ENCODE measurements around the gene P3H2.
"Not testable (repeated sequence)": the region's sequence is repeated elsewhere in the genome, so short reads cannot be mapped to it uniquely, and the experiment has no call there.

The P3H2 gene, protein sequence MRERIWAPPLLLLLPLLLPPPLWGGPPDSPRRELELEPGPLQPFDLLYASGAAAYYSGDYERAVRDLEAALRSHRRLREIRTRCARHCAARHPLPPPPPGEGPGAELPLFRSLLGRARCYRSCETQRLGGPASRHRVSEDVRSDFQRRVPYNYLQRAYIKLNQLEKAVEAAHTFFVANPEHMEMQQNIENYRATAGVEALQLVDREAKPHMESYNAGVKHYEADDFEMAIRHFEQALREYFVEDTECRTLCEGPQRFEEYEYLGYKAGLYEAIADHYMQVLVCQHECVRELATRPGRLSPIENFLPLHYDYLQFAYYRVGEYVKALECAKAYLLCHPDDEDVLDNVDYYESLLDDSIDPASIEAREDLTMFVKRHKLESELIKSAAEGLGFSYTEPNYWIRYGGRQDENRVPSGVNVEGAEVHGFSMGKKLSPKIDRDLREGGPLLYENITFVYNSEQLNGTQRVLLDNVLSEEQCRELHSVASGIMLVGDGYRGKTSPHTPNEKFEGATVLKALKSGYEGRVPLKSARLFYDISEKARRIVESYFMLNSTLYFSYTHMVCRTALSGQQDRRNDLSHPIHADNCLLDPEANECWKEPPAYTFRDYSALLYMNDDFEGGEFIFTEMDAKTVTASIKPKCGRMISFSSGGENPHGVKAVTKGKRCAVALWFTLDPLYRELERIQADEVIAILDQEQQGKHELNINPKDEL

DNA sequence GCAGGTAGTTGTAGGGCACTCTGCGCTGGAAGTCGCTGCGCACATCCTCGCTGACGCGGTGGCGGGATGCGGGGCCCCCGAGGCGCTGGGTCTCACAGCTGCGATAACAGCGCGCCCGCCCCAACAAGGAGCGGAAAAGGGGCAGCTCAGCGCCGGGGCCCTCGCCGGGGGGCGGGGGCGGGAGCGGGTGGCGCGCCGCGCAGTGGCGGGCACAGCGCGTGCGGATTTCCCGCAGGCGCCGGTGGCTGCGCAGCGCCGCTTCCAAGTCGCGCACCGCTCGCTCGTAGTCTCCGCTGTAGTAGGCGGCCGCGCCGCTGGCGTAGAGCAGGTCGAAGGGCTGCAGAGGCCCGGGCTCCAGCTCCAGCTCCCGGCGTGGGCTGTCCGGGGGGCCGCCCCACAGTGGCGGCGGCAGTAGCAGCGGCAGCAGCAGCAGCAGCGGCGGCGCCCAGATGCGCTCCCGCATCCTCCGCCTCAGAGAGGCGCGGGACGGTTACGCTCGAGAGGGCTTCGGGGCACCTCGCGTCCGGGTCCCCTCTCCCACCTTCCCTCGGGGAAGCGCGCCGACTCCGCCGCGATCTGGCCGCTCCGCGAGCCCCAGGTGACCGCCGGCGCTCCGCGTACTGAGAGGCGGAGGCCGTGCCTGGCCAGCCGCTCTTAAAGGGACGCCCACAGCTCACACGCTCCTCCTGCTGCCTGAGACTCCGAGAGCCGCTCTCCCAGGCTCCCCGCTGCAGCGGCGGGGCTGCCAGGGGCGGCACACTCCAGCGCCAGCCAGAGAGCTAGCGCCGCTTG is at the start of gene P3H2:
Gene P3H2, minus strand, starts transcription at position 629 of the 792 bp plus-strand sequence. Its CDS starts 166 bp downstream, at position 463.
- peak; percentile 56 for DNase-seq

DNA sequence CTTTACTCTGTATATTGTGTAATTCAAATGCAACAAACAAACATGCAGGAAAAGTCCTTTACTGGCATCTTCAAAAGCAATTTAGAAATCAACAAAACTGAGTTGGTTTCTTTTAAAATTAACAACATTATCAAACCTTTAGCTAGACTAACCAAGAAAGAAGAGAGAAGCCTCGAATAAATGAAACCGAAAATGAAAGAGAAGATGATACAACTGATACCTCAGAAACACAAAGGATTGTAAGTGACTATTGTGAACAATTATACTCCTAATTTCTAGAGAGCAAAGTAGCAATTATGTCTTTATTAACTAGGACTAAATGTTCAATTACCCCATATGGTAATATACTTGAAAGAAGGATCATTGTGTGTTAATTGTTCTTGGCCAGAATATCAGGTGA is 49.2 kb upstream of the P3H2 start:
- DNase-seq: no peak

DNA sequence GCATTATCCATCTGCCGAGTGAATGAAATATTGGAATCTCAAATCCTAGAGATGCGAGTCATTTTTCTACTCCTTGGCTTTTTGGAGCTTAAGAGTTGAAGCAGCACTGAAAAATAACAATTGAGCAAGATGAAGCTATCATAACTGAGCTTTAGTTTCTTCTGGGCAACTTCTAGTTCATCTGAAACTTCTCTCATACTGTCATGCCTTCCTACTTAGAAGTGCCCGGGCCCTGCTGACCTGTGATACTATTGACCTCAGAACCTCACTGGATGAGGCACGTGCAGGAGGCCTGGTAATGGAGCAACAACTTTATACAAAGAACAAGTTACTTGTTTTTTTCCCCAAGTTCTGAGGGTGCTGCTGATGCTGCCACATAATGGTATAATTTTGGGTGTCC is 48.5 kb upstream of the P3H2 start:
- no peak for DNase-seq

DNA sequence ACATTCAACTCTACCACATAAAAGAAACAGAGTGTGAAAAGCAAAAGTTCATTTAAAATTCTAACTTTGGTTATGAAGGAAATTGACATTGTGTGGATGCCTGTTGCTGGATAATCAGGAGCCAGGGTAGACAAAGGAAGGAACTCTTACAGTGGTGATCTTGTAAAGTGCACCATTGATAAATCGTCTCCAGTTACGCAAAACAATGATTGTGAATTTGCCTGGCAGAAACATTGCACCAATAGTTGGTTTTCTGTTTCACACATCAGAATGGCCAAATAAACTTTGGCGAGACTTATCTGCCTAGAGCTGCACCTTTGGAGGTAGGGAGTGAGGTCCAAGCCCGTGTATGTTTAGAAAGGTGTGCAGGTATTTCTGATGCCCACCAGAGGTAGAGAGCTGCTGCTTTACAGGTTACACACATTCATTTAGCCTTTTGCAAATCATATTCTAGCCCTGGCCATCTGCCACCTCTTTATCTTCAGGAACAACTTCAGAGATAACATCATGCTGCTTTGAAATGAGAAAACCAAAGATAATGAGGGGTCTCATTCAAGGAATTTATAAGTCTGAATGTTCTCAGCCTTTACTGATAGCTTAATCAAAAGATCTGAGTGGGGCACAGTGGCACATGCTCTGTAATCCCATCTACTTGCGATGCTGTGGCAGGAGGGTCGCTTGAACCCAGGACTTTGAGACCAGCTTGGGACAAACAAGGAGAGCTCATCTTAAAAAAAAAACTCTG is 47.4 kb upstream of the P3H2 start:
- DNase-seq: no peak

DNA sequence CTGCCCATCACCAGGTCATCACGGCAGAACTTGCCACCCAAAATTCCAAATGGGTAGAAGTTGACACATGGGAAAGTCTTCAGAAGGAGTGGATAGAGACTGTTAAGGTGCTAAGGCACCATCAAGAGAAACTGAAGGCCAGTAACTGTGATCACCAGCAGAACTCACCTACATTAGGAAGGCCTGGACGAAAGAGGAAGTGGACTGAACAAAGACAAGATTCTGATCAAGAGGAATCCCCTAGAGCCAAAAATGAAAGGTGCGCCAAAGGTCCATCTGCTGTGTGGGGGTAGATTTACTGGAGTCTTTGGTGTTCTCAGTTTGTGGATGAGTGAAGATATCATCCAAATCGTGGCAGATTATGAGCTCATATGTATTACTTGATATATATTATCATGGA is 46.3 kb upstream of the P3H2 start:
- no peak for DNase-seq

DNA sequence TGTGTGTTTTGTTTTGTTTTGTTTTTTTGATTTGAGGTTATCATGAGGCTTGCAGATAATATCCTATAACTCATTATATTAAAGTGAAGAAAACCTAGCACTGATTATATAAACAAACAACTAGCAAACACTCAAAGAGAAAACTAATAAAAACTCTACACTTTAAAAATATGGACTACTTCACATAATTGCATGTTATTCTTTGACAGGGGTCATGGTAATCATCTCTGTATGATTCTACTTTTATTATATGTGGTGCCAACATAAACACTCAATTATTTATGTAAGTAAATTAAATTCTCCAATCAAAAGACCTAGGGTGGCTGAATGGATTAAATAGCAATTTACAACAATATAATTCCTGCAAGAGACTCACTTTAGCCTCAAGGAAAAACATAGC is 44.6 kb upstream of the P3H2 start:
- no peak for DNase-seq

DNA sequence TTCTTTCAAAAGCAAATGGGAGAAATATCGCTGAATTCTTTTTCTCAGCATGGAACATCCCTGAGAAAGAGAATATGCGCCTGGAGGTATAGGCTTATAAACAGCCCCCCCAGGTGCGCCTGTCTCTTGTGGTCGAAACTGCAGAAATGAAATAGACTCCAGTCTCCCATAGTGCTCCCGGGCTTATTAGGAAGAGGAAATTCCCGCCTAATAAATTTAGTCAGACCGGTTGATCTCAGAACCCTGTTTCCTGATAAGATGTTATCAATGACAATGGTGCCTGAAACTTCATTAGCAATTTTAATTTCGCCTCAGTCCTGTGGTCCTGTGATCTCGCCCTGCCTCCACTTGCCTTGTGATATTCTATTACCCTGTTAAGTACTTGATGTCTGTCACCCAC is 41.3 kb upstream of the P3H2 start:
- not testable (repeated sequence) for DNase-seq

DNA sequence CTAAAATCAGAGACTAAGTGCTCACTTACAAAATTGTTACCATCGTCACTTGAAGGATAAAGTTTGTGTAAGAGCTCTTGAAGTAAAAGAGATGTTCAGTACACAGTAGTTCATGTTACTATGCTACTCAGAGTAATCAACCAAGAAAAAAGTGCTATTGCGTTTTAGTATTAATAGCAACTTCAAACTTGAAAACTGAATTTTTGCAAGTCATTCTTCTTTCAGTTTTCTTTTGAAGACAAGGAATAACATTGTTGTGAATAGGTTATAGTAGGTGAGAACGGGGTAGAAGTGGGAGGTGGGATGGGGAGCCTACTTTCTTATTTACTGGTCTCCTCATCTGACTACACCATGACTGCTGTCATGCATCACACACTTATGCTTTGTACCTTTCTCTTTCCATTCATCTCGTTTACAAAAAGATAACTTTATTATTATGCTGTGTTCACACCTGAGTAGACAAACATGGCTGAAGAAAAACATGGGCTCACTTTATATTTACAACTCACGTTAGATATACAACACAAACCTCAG is 39.3 kb upstream of the P3H2 start:
- no peak for DNase-seq

DNA sequence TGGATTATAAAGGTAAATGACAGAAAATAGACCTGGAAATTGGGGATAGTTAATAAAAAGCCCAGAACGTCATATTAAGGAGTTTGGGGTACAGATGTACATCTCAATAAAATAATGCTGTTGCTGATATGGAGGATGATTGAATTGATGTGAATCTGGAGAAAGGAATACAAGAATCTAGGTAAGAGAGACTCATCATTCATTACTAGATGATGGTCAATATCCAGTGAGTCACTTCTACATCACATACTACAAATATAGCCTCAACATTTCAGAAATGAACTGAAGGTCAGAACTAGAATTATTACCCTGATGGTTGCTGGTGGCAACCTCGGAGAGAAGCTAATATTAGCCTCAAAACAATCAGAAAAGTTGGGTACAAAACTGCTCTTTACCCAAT is 37.6 kb upstream of the P3H2 start:
- DNase-seq: no peak

DNA sequence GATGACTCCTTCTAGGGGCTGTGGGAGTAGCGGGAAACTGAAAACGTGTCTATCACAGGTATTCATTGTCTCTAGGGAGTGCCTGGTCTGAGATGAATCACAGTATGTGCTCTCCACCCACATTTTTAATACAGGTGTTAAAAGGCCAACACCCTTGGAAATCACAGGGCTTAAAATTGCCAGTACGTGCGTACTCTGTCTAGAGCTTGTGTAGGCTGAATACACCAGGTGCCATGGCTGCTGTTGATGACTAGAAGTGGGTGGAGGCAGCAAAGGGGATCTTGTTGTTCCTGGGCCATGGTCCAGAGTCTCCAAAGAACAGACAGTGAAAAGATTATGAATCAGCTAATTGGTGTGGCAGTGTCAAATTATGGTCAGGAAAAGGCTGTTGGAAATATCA is 35.1 kb upstream of the P3H2 start:
- DNase-seq: no peak

DNA sequence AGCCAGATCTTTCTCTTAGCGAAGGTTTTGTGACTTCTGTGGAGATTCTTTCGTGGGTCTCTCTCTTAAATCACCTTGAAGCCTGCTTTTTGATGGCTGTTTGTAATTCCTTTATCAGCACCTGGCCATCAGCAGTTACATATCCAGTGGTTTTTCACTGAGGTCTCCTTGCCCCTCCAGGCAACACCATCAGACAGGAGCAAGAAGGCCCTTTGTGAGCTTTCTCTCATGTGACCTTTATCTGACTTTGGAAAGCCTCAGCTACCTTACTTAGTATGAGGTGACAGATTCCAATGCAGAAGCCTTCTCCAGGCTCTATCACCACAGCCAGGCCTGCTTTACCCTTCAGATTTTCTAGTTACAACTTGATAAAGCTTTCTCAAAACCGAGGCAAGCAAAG is 30.0 kb upstream of the P3H2 start:
- DNase-seq: no peak

DNA sequence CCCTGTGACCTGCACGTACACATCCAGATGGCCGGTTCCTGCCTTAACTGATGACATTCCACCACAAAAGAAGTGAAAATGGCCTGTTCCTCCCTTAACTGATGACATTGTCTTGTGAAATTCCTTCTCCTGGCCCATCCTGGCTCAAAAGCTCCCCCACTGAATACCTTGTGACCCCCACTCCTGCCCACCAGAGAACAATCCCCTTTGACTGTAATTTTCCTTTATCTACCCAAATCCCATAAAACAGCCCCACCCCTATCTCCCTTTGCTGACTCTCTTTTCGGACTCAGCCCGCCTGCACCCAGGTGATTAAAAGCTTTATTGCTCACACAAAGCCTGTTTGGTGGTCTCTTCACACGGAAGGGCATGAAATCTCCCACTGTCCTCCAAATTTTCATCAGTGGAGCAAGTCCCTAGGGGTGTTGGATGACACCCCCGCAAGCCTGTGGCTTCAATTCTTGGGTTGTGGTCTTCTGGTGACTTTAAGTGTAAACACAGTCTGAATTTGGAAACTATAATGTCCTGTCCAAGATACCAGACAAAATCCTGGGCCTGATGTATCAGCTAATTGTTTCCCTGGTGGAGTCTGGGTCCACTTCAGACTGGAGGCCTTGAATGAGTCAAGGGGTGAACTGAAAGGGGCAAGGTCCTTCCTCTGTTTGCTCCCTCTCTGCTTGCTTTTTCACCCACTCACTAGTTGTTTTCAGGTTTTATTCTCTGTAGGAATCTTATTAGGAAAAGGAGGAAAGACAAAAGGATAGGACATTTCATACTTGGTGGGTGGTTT is 29.3 kb upstream of the P3H2 start:
- not testable (repeated sequence) for DNase-seq

DNA sequence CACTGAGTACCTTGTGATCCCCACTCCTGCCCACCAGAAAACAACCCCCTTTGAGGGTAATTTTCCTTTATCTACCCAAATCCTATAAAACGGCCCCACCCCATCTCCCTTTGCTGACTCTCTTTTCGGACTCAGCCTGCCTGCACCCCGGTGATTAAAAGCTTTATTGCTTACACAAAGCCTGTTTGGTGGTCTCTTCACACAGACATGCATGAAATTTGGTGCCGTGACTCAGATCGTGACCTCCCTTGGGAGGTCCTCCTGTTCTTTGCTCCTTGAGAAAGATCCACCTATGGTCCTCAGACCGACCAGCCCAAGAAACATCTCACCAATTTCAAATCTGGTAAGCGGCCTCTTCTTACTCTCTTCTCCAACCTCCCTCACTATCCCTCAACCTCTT is 24.1 kb upstream of the P3H2 start:
- not testable (repeated sequence) for DNase-seq

DNA sequence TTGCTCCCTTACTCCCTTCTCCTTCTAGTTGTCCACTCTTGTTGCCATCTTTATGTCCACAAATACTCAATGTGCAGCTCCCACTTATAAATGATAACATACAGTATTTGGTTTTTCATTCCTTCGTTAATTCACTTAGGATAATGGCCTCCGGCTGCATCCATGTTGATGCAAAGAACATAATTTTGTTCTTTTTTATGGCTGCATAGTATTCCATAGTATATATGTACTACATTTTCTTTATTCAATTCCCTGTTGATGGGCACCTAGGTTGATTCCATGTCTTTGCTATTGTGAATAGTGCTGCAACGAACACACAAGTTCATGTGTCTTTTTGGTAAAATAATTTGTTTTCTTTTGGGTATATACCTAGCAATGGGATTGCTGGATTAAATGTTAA is 21.3 kb upstream of the P3H2 start:
- DNase-seq: no peak

DNA sequence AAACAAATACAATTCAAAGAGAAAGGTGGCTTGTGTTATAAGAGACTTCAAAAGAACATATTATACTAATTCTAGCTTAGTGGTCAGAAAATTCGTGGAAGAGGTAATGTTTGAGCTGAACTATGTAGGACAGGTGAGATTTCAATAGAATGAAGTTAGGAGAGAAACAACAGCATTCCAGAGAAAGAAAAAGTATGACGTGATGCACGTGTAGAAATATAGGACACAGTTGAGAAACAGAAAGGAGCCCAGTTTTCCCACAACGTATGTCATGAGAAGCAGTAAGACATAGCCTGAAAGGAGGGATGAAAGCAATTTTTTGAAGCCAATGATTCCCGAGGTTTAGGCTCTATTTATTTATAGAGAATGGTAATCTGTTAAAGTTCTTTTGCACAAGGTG is 18.7 kb upstream of the P3H2 start:
- no peak for DNase-seq

DNA sequence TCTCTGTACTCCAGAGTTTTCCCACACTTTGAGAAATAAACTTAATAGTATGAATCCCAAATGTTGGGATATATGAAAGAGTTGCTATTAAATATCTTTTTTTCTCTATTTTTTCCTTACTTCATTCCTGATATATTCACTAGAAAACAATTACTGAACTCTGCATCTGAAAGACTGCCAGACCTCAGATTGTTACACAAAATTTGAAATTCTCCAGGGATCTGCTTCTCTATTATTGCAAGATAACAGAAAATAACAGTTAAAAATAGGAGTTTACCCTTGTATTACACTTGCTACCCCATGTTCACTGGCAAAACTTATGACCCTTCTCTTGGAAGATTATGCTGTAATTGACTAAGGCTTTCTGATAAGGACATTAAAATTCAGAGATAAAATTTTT is 11.7 kb upstream of the P3H2 start:
- DNase-seq: no peak

DNA sequence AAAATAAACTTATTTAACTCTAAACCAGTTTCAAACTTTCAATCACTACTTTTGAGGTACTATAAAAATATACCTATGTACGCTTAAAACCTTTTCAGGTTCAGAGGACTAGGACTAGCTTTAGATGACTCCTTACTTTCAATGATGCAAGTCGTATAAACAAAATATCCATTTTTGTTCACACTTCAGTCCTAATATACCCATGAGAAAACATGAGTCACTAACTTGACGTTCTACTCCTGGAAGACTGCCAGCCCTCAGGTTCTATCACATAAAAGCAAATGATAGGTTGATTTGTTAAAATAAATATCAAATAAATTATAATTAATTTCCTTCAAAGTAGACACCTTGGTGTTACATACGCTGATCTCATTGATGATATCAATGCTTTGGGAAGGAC is 10.6 kb upstream of the P3H2 start:
- DNase-seq: no peak

DNA sequence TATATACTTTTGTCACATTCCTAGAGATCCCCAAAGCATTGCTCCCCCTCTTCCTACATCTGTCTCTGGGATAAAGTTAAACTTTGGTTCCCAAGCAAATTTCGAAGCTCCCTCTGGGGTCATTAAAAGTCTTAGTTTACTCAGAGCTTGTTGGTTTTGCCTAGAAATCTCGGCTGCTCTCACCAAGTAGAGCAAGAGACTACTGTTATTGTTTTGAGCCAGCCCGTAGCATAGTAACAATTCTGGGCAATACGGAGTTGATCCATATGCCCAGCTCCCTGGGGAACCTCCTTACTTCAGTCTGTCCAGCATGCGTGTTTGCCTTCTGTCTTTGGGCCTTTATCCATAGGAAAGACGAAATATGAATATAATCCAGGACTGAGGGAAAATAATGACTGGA is 10.0 kb upstream of the P3H2 start:
- DNase-seq: no peak

DNA sequence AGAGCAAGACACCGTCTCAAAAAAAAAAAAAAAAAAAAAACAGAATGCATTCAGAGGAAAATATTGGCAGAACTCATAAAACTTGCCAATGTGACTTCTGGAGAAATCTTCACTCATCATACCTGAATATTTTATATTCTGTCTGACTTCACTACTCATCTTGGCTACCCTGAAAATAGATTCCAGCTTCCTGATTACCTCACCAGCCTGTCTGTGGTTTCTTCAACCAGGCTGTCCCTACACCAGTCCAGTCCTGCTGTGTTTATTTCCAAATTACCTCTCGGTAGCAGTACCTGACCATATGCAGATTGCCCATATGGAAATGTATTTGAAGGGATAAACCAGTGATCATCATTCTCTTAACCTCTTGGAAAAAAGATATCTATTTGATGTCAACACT is 9.3 kb upstream of the P3H2 start:
- DNase-seq: no peak

DNA sequence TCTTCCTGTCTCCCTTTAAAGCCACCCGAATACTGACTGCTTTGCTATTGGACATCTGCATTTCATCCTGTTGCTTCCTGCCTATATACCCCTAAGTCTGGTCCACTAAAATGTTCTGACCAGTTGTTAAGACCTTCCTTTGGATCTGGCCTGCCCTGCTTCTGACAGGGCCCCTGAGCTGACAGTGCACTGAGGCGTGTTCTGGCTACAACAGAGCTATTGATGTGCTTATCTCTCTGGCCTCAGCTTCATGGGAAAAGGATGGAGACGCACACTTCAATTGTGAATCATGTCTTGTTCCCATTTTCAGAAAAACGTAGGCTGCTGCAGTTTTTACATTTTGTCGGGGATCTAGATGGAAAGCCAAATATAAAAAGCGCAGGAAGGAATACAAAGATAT is 7.1 kb upstream of the P3H2 start:
- no peak for DNase-seq

DNA sequence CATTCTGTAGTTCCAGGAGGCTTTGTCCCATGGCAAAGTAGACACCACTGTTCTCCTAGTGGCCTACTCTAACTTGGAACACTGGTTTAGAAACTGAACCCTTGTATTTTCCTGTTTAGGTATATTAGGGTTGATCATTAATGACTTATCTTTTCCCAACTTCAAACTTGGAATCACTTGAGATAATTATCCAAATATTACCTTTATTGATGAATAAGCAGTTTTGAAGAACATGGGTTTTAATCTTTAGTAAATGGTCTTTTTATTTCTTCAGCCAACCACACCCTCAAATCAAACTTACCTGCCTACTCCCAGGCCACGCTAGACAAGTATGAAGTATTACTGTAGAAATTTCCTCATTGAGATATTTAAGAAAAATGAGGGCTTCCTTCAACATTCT is 6.5 kb upstream of the P3H2 start:
- DNase-seq: no peak

Data from activated CD4-positive, alpha-beta T cell treated with anti-CD3 and anti-CD28 coated beads for 48 hours (primary cell).